H9 (cell line): Measurements from ENCODE around the gene CBLL1. TPM values are rescaled to one million over a fixed set of nuclear protein-coding genes. Genes with fewer than 3 reads are reported as not detected.

ENCODE experiments used
- DNase-seq: peaks from one replicate; pipeline ENCODE4 v3.0.0-alpha.2; 2017
- H2AFZ ChIP-seq: one replicate; pipeline ENCODE4 v1.6.1; 2013; ENCODE audit warnings: mild to moderate bottlenecking, low read length, control low read depth, moderate library complexity
- H2AK5ac ChIP-seq: 2 replicates; pipeline ENCODE4 v1.6.1; 2013; ENCODE audit warnings: low read length, control low read depth, mixed read lengths; ENCODE audit not compliant: insufficient read length
- H2BK120ac ChIP-seq: one replicate; pipeline ENCODE4 v1.6.1; 2013; ENCODE audit warnings: low read depth, mild to moderate bottlenecking, low read length, control low read depth, inconsistent platforms; ENCODE audit not compliant: poor library complexity, severe bottlenecking
- H2BK12ac ChIP-seq: 2 replicates; pipeline ENCODE4 v1.6.1; 2013; ENCODE audit warnings: low read length, control low read depth, mixed read lengths, low read depth; ENCODE audit not compliant: insufficient read length
- H2BK15ac ChIP-seq: 2 replicates; pipeline ENCODE4 v1.6.1; 2013; ENCODE audit warnings: low read depth, low read length, control low read depth
- H2BK20ac ChIP-seq: one replicate; pipeline ENCODE4 v1.6.1; 2013; ENCODE audit warnings: low read depth, mild to moderate bottlenecking, low read length, control low read depth, inconsistent platforms; ENCODE audit not compliant: poor library complexity, severe bottlenecking
- H2BK5ac ChIP-seq: 2 replicates; pipeline ENCODE4 v1.6.1; 2013; ENCODE audit warnings: low read length, control low read depth, mixed read lengths; ENCODE audit not compliant: insufficient read length
- H3K14ac ChIP-seq: 2 replicates; pipeline ENCODE4 v1.6.1; 2013; ENCODE audit warnings: low read length, control low read depth; ENCODE audit not compliant: insufficient read depth
- H3K18ac ChIP-seq: 2 replicates; pipeline ENCODE4 v1.6.1; 2013; ENCODE audit warnings: low read depth, mild to moderate bottlenecking, mixed read lengths, low read length, control low read depth; ENCODE audit not compliant: insufficient read length
- H3K23ac ChIP-seq: 2 replicates; pipeline ENCODE4 v1.6.1; 2013; ENCODE audit warnings: low read length, control low read depth, mixed read lengths, low read depth; ENCODE audit not compliant: insufficient read length
- H3K23me2 ChIP-seq: 2 replicates; pipeline ENCODE4 v1.6.1; 2013; ENCODE audit warnings: low read depth, mild to moderate bottlenecking, mixed read lengths, low read length, control low read depth; ENCODE audit not compliant: insufficient read length, poor library complexity, severe bottlenecking
- H3K27ac ChIP-seq: 2 replicates; pipeline ENCODE4 v1.5.1; 2013; ENCODE audit warnings: low read length, control low read depth, mixed read lengths, low read depth; ENCODE audit not compliant: insufficient read length
- H3K27me3 ChIP-seq: 2 replicates; pipeline ENCODE4 v1.6.1; 2013; ENCODE audit warnings: low read length, control low read depth, inconsistent platforms; ENCODE audit not compliant: insufficient read depth
- H3K4ac ChIP-seq: 2 replicates; pipeline ENCODE4 v1.6.1; 2013; ENCODE audit warnings: low read depth, mild to moderate bottlenecking, control low read depth, inconsistent platforms, low read length, moderate library complexity
- H3K4me1 ChIP-seq: 2 replicates; pipeline ENCODE4 v1.6.1; 2013; ENCODE audit warnings: low read length, control low read depth, inconsistent platforms; ENCODE audit not compliant: insufficient read depth
- H3K4me2 ChIP-seq: 2 replicates; pipeline ENCODE4 v1.6.1; 2013; ENCODE audit warnings: low read length, control low read depth, mixed read lengths; ENCODE audit not compliant: insufficient read length, insufficient read depth
- H3K56ac ChIP-seq: 2 replicates; pipeline ENCODE4 v1.6.1; 2013; ENCODE audit warnings: low read depth, mild to moderate bottlenecking, mixed read lengths, low read length, control low read depth; ENCODE audit not compliant: insufficient read length
- H3K79me1 ChIP-seq: 2 replicates; pipeline ENCODE4 v1.6.1; 2013; ENCODE audit warnings: low read depth, mild to moderate bottlenecking, moderate library complexity, low read length, control low read depth, inconsistent platforms; ENCODE audit not compliant: insufficient read depth, poor library complexity, severe bottlenecking
- H3K79me2 ChIP-seq: 2 replicates; pipeline ENCODE4 v1.6.1; 2013; ENCODE audit warnings: low read length, control low read depth, inconsistent platforms; ENCODE audit not compliant: insufficient read depth
- H3K9ac ChIP-seq: 2 replicates; pipeline ENCODE4 v1.6.1; 2013; ENCODE audit warnings: low read length, control low read depth, mixed read lengths; ENCODE audit not compliant: insufficient read length; ENCODE audit errors: extremely low read depth
- H3K9me3 ChIP-seq: one replicate; pipeline ENCODE4 v1.6.1; 2013; ENCODE audit warnings: low read depth, low read length, inconsistent platforms; ENCODE audit not compliant: control insufficient read depth
- H3T11ph ChIP-seq: one replicate; pipeline ENCODE4 v1.6.1; 2013; ENCODE audit warnings: mild to moderate bottlenecking, low read length, control low read depth, inconsistent platforms
- H4K20me1 ChIP-seq: one replicate; pipeline ENCODE4 v1.6.1; 2013; ENCODE audit not compliant: control insufficient read depth, insufficient read length, insufficient read depth
- H4K5ac ChIP-seq: 2 replicates; pipeline ENCODE4 v1.6.1; 2013; ENCODE audit warnings: low read depth, mild to moderate bottlenecking, mixed read lengths, low read length, control low read depth; ENCODE audit not compliant: insufficient read length
- H4K8ac ChIP-seq: replicated peaks from 2 replicates; pipeline ENCODE4 v1.6.1; 2013; ENCODE audit warnings: low read length, control low read depth, mixed read lengths, low read depth; ENCODE audit not compliant: insufficient read length
- H4K91ac ChIP-seq: 2 replicates; pipeline ENCODE4 v1.6.1; 2013; ENCODE audit warnings: low read depth, mild to moderate bottlenecking, moderate library complexity, mixed read lengths, low read length, control low read depth; ENCODE audit not compliant: insufficient read length
- H3K27ac Mint-ChIP-seq, 3 experiments: 2 replicates in 2 of 3; 3 replicates in 1 of 3; pipeline ENCODE4 v1.8.0; 2020 to 2021; ENCODE audit warnings: mixed read lengths in 3 of 3, mild to moderate bottlenecking in 1 of 3, moderate library complexity in 1 of 3
- H3K27me3 Mint-ChIP-seq: 2 replicates; pipeline ENCODE4 v1.8.0; 2021; ENCODE audit warnings: low read depth, mild to moderate bottlenecking, moderate library complexity, mixed read lengths
- H3K36me3 Mint-ChIP-seq, 3 experiments: 2 replicates in 2 of 3; 3 replicates in 1 of 3; pipeline ENCODE4 v1.8.0; 2020 to 2021; ENCODE audit warnings: low read depth in 3 of 3, mixed read lengths in 3 of 3; ENCODE audit not compliant: insufficient read depth in 1 of 3
- H3K4me1 Mint-ChIP-seq, 2 experiments: 2 replicates each; pipeline ENCODE4 v1.8.0; 2020; ENCODE audit warnings: mixed read lengths in 2 of 2
- H3K4me3 Mint-ChIP-seq, 2 experiments: 2 replicates in 1 of 2; 3 replicates in 1 of 2; pipeline ENCODE4 v1.8.0; 2020 to 2021; ENCODE audit warnings: mild to moderate bottlenecking in 2 of 2, mixed read lengths in 2 of 2, moderate library complexity in 1 of 2
- H3K9me3 Mint-ChIP-seq, 2 experiments: 2 replicates in 1 of 2; 3 replicates in 1 of 2; pipeline ENCODE4 v1.8.0; 2020; ENCODE audit warnings: mild to moderate bottlenecking in 2 of 2, mixed read lengths in 2 of 2, moderate library complexity in 1 of 2
- WGBS: extraction: QIAGEN DNeasy Blood & Tissue Kit; methylation state at CpG from one replicate; pipeline ENCODE4 v1.1.7; 2013; ENCODE audit warnings: missing lambda C conversion rate, low lambda C conversion rate, mixed read lengths; ENCODE audit not compliant: insufficient read length; ENCODE audit errors: extremely low coverage; 5-methylcytosine and 5-hydroxymethylcytosine counted together
- total RNA-seq: library from RNA; stranded (reverse); gene quantifications from 2 replicates; pipeline ENCODE4 v1.2.1, GENCODE V29; 2021
- TF ChIP-seq, protein P1 (sequence below): fragments of 200-600 bp; sonication (generic); conservative IDR thresholded peaks from 3 replicates; pipeline ENCODE4 v1.8.0; 2021; ENCODE audit warnings: antibody characterized with exemption, mild to moderate bottlenecking

The CBLL1 gene
- total RNA-seq, 1 experiment from 2014 or later = 32.2 TPM

- Mint-ChIP-seq H3K27ac (no peak overlapping the region), H3K27me3 (no peaks in the 10 kb centered on the region), H3K9me3 (no peaks in the 10 kb centered on the region), H3K4me3 (no peak overlapping the region), H3K4me1 (peaks cover 19 to 23% of the 10 kb centered on the region in 2 experiments), H3K36me3 (no peaks in the 10 kb centered on the region)
- Histone ChIP-seq H2AFZ (no peak overlapping the region), H3K23ac (no peak overlapping the region), H2BK120ac (no peak overlapping the region), H2AK5ac (no peak overlapping the region), H2BK15ac (no peak overlapping the region), H4K8ac (no peak overlapping the region), H3K56ac (no peak overlapping the region), H2BK5ac (no peak overlapping the region), H3K4me1 (peaks cover 5% of the 10 kb centered on the region; the same call in 1 of the 2 replicates), H3K79me1 (no peaks in the 10 kb centered on the region), H3K79me2 (no peaks in the 10 kb centered on the region), H3K9me3 (no peaks in the 10 kb centered on the region), H3K14ac (no peak overlapping the region), H3K4ac (no peak overlapping the region), H3K9ac (no peak overlapping the region), H3K27me3 (no peaks in the 10 kb centered on the region), H3K27ac (no peak overlapping the region), H3K4me2 (no peak overlapping the region), H3K23me2 (no peaks in the 10 kb centered on the region), H2BK20ac (no peak overlapping the region), H4K5ac (no peak overlapping the region), H4K91ac (no peak overlapping the region), H3K18ac (no peak overlapping the region), H2BK12ac (no peak overlapping the region), H3T11ph (no peak overlapping the region), H4K20me1 (no peaks in the 10 kb centered on the region)
- TF ChIP-seq, protein P1, sequence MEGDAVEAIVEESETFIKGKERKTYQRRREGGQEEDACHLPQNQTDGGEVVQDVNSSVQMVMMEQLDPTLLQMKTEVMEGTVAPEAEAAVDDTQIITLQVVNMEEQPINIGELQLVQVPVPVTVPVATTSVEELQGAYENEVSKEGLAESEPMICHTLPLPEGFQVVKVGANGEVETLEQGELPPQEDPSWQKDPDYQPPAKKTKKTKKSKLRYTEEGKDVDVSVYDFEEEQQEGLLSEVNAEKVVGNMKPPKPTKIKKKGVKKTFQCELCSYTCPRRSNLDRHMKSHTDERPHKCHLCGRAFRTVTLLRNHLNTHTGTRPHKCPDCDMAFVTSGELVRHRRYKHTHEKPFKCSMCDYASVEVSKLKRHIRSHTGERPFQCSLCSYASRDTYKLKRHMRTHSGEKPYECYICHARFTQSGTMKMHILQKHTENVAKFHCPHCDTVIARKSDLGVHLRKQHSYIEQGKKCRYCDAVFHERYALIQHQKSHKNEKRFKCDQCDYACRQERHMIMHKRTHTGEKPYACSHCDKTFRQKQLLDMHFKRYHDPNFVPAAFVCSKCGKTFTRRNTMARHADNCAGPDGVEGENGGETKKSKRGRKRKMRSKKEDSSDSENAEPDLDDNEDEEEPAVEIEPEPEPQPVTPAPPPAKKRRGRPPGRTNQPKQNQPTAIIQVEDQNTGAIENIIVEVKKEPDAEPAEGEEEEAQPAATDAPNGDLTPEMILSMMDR = no peak
- no CpG with 5 or more reads among the region's 1 CpG for WGBS
- no peak for DNase-seq
Measured at GRCh38 chr7:107788216-107788615, 44.3 kb downstream of the CBLL1 start.
